ENCODE data around the gene MYO18A.

Gene MYO18A

GRCh38 chr17:29125651-29126050, 54.5 kb downstream of the MYO18A start:
- Histone ChIP-seq H3K9ac (ENCODE audit: low read depth, low read length, poor library complexity) (no peak overlapping the region), H3K14ac (ENCODE audit: low read length) (no peak overlapping the region), H3K36me3 (replicated peaks in 1 of 2; ENCODE audit: control insufficient read depth in 2 of 2, insufficient read depth in 2 of 2, low read length in 2 of 2) (peaks cover 4 to 13% of the 10 kb centered on the region in 2 donors), H4K91ac (ENCODE audit: low read depth, low read length, poor library complexity) (no peak overlapping the region), H3K27ac (replicated peaks; ENCODE audit: low read length) (no peak overlapping the region), H2AFZ (ENCODE audit: low read length) (no peak overlapping the region), H3K4me1 (ENCODE audit: control insufficient read depth in 2 of 2, insufficient read depth in 1 of 2, low read depth in 1 of 2, low read length in 2 of 2) (peaks cover 0 to 1% of the 10 kb centered on the region in 2 donors), H2BK12ac (ENCODE audit: low read length) (no peak overlapping the region), H3K4me2 (ENCODE audit: insufficient read depth, low read length, poor library complexity, severe bottlenecking) (no peak overlapping the region), H2BK5ac (ENCODE audit: low read length) (no peak overlapping the region), H2BK15ac (ENCODE audit: low read length) (no peak overlapping the region), H2BK120ac (ENCODE audit: low read depth, low read length) (no peak overlapping the region), H2AK5ac (ENCODE audit: low read depth, low read length) (no peak overlapping the region), H3K27me3 (ENCODE audit: control insufficient read depth in 3 of 3, insufficient read depth in 3 of 3, low read depth in 1 of 3, low read length in 3 of 3) (no peaks in the 10 kb centered on the region), H3K23ac (ENCODE audit: low read depth, low read length, poor library complexity) (no peak overlapping the region), H3K79me1 (ENCODE audit: low read depth, low read length) (peaks cover 1% of the 10 kb centered on the region), H3K18ac (ENCODE audit: low read length) (no peak overlapping the region), H3K4ac (ENCODE audit: low read length) (no peak overlapping the region), H3K9me3 (replicated peaks in 1 of 2; ENCODE audit: control insufficient read depth in 2 of 2, insufficient read depth in 1 of 2, low read depth in 1 of 2, low read length in 2 of 2) (no peaks in the 10 kb centered on the region), H3K4me3 (ENCODE audit: low read length in 2 of 2) (no peak overlapping the region), H4K8ac (ENCODE audit: low read depth, low read length) (no peak overlapping the region)
- WGBS, 2 donors (ENCODE audit: extremely low coverage in 2 of 2, insufficient read length in 2 of 2, insufficient replicate concordance in 1 of 2), result no CpG with 5 or more reads among the region's 9 CpGs
- no peak for DNase-seq (ENCODE audit: low spot score)

- Histone ChIP-seq H3K4ac (ENCODE audit: low read length) (no peak overlapping the region), H3K23ac (ENCODE audit: low read depth, low read length, poor library complexity) (peak overlapping the region; percentile 37), H3K9ac (ENCODE audit: low read depth, low read length, poor library complexity) (no peak overlapping the region), H3K4me3 (ENCODE audit: low read length in 2 of 2) (no peak overlapping the region), H3K14ac (ENCODE audit: low read length) (no peak overlapping the region), H2BK15ac (ENCODE audit: low read length) (no peak overlapping the region), H3K4me1 (ENCODE audit: control insufficient read depth in 2 of 2, insufficient read depth in 1 of 2, low read depth in 1 of 2, low read length in 2 of 2) (peaks cover 0 to 1% of the 10 kb centered on the region in 2 donors), H3K27ac (replicated peaks; ENCODE audit: low read length) (no peak overlapping the region), H3K27me3 (ENCODE audit: control insufficient read depth in 3 of 3, insufficient read depth in 3 of 3, low read depth in 1 of 3, low read length in 3 of 3) (no peaks in the 10 kb centered on the region), H3K4me2 (ENCODE audit: insufficient read depth, low read length, poor library complexity, severe bottlenecking) (no peak overlapping the region), H2BK5ac (ENCODE audit: low read length) (peak overlapping the region; percentile 16), H4K8ac (ENCODE audit: low read depth, low read length) (no peak overlapping the region), H4K91ac (ENCODE audit: low read depth, low read length, poor library complexity) (no peak overlapping the region), H2AK5ac (ENCODE audit: low read depth, low read length) (peak overlapping the region; percentile 76), H2AFZ (ENCODE audit: low read length) (no peak overlapping the region), H3K18ac (ENCODE audit: low read length) (no peak overlapping the region), H2BK120ac (ENCODE audit: low read depth, low read length) (no peak overlapping the region), H3K9me3 (replicated peaks in 1 of 2; ENCODE audit: control insufficient read depth in 2 of 2, insufficient read depth in 1 of 2, low read depth in 1 of 2, low read length in 2 of 2) (no peaks in the 10 kb centered on the region), H3K36me3 (replicated peaks in 1 of 2; ENCODE audit: control insufficient read depth in 2 of 2, insufficient read depth in 2 of 2, low read length in 2 of 2) (peaks cover 4 to 18% of the 10 kb centered on the region in 2 donors), H2BK12ac (ENCODE audit: low read length) (no peak overlapping the region), H3K79me1 (ENCODE audit: low read depth, low read length) (no peaks in the 10 kb centered on the region)
- no peak for DNase-seq (ENCODE audit: low spot score)
- no CpG with 5 or more reads among the region's 5 CpGs for WGBS, 2 donors (ENCODE audit: extremely low coverage in 2 of 2, insufficient read length in 2 of 2, insufficient replicate concordance in 1 of 2)
Observed at GRCh38 chr17:29124925-29125273, 55.3 kb downstream of the MYO18A start.

GRCh38 chr17:29124135-29124924, 55.9 kb downstream of the MYO18A start:
- H2AFZ ChIP-seq (ENCODE audit: low read length), result no peak overlapping the region
- DNase-seq (ENCODE audit: low spot score), result no peak
- WGBS, 2 donors (ENCODE audit: extremely low coverage in 2 of 2, insufficient read length in 2 of 2, insufficient replicate concordance in 1 of 2), result no CpG with 5 or more reads among the region's 13 CpGs

GRCh38 chr17:29123111-29123510, 57.1 kb downstream of the MYO18A start:
- no peak overlapping the region for H2BK15ac ChIP-seq (ENCODE audit: low read length)
- no CpG with 5 or more reads among the region's 9 CpGs for WGBS, 2 donors (ENCODE audit: extremely low coverage in 2 of 2, insufficient read length in 2 of 2, insufficient replicate concordance in 1 of 2)
- no peaks in the 10 kb centered on the region for H3K4me1 ChIP-seq (ENCODE audit: control insufficient read depth in 2 of 2, insufficient read depth in 1 of 2, low read depth in 1 of 2, low read length in 2 of 2)

More at GRCh38 chr17:29124135-29124924, 55.9 kb downstream of the MYO18A start:
- Histone ChIP-seq H3K36me3 (replicated peaks in 1 of 2; ENCODE audit: control insufficient read depth in 2 of 2, insufficient read depth in 2 of 2, low read length in 2 of 2) (peaks cover 4 to 18% of the 10 kb centered on the region in 2 donors), H3K14ac (ENCODE audit: low read length) (no peak overlapping the region), H4K91ac (ENCODE audit: low read depth, low read length, poor library complexity) (peak overlapping the region; percentile 45), H3K27me3 (ENCODE audit: control insufficient read depth in 3 of 3, insufficient read depth in 3 of 3, low read depth in 1 of 3, low read length in 3 of 3) (no peaks in the 10 kb centered on the region), H3K23ac (ENCODE audit: low read depth, low read length, poor library complexity) (no peak overlapping the region), H3K4me1 (ENCODE audit: control insufficient read depth in 2 of 2, insufficient read depth in 1 of 2, low read depth in 1 of 2, low read length in 2 of 2) (peaks cover 0 to 1% of the 10 kb centered on the region in 2 donors), H4K8ac (ENCODE audit: low read depth, low read length) (no peak overlapping the region), H2AK5ac (ENCODE audit: low read depth, low read length) (peak overlapping the region; percentile 76), H3K9ac (ENCODE audit: low read depth, low read length, poor library complexity) (no peak overlapping the region), H3K4ac (ENCODE audit: low read length) (no peak overlapping the region), H3K4me2 (ENCODE audit: insufficient read depth, low read length, poor library complexity, severe bottlenecking) (no peak overlapping the region), H2BK5ac (ENCODE audit: low read length) (peak overlapping the region; percentile 16), H3K79me1 (ENCODE audit: low read depth, low read length) (no peaks in the 10 kb centered on the region), H2BK12ac (ENCODE audit: low read length) (no peak overlapping the region), H3K9me3 (replicated peaks in 1 of 2; ENCODE audit: control insufficient read depth in 2 of 2, insufficient read depth in 1 of 2, low read depth in 1 of 2, low read length in 2 of 2) (no peaks in the 10 kb centered on the region), H3K27ac (replicated peaks; ENCODE audit: low read length) (no peak overlapping the region), H3K4me3 (ENCODE audit: low read length in 2 of 2) (no peak overlapping the region), H2BK120ac (ENCODE audit: low read depth, low read length) (no peak overlapping the region), H2BK15ac (ENCODE audit: low read length) (no peak overlapping the region), H3K18ac (ENCODE audit: low read length) (peak overlapping the region; percentile 46)

More at GRCh38 chr17:29123111-29123510, 57.1 kb downstream of the MYO18A start:
- H2BK120ac ChIP-seq (ENCODE audit: low read depth, low read length), result no peak overlapping the region
- H2AFZ ChIP-seq (ENCODE audit: low read length), result no peak overlapping the region
- no peak overlapping the region for H3K27ac ChIP-seq (replicated peaks; ENCODE audit: low read length)
- H2AK5ac ChIP-seq (ENCODE audit: low read depth, low read length), result no peak overlapping the region
- no peak overlapping the region for H2BK5ac ChIP-seq (ENCODE audit: low read length)
- H3K9ac ChIP-seq (ENCODE audit: low read depth, low read length, poor library complexity), result no peak overlapping the region
- no peak overlapping the region for H3K14ac ChIP-seq (ENCODE audit: low read length)
- H3K79me1 ChIP-seq (ENCODE audit: low read depth, low read length), result no peaks in the 10 kb centered on the region
- H3K23ac ChIP-seq (ENCODE audit: low read depth, low read length, poor library complexity), result no peak overlapping the region
- no peak overlapping the region for H3K18ac ChIP-seq (ENCODE audit: low read length)
- no peak overlapping the region for H2BK12ac ChIP-seq (ENCODE audit: low read length)
- H3K36me3 ChIP-seq (replicated peaks in 1 of 2; ENCODE audit: control insufficient read depth in 2 of 2, insufficient read depth in 2 of 2, low read length in 2 of 2), result peaks cover 4 to 27% of the 10 kb centered on the region in 2 donors
- no peaks in the 10 kb centered on the region for H3K27me3 ChIP-seq (ENCODE audit: control insufficient read depth in 3 of 3, insufficient read depth in 3 of 3, low read depth in 1 of 3, low read length in 3 of 3)
- H3K4ac ChIP-seq (ENCODE audit: low read length), result no peak overlapping the region
- H4K91ac ChIP-seq (ENCODE audit: low read depth, low read length, poor library complexity), result no peak overlapping the region
- H4K8ac ChIP-seq (ENCODE audit: low read depth, low read length), result no peak overlapping the region
- no peak for DNase-seq (ENCODE audit: low spot score)
- no peaks in the 10 kb centered on the region for H3K9me3 ChIP-seq (replicated peaks in 1 of 2; ENCODE audit: control insufficient read depth in 2 of 2, insufficient read depth in 1 of 2, low read depth in 1 of 2, low read length in 2 of 2)
- H3K4me3 ChIP-seq (ENCODE audit: low read length in 2 of 2), result no peak overlapping the region
- no peak overlapping the region for H3K4me2 ChIP-seq (ENCODE audit: insufficient read depth, low read length, poor library complexity, severe bottlenecking)

All from neuronal stem cell (in vitro differentiated cells).